Rectal smooth muscle tissue (tissue), 1 donor: Measurements from ENCODE around the gene PBX4.

Experiments
- H3K27ac ChIP-seq: one replicate; pipeline ENCODE4 v1.7.0; 2013; ENCODE audit warnings: low read depth, low read length, inconsistent platforms
- H3K27me3 ChIP-seq: one replicate; pipeline ENCODE4 v1.7.0; 2013; ENCODE audit warnings: low read length; ENCODE audit not compliant: control insufficient read depth, insufficient read depth
- H3K36me3 ChIP-seq: one replicate; pipeline ENCODE4 v1.7.0; 2013; ENCODE audit warnings: low read length; ENCODE audit not compliant: control insufficient read depth, insufficient read depth
- H3K4me1 ChIP-seq: one replicate; pipeline ENCODE4 v1.7.0; 2013; ENCODE audit warnings: low read length; ENCODE audit not compliant: control insufficient read depth, insufficient read depth
- H3K4me3 ChIP-seq: one replicate; pipeline ENCODE4 v1.7.0; 2013; ENCODE audit warnings: low read length
- H3K9ac ChIP-seq: one replicate; pipeline ENCODE4 v1.7.0; 2013; ENCODE audit warnings: low read length

Gene PBX4

DNA sequence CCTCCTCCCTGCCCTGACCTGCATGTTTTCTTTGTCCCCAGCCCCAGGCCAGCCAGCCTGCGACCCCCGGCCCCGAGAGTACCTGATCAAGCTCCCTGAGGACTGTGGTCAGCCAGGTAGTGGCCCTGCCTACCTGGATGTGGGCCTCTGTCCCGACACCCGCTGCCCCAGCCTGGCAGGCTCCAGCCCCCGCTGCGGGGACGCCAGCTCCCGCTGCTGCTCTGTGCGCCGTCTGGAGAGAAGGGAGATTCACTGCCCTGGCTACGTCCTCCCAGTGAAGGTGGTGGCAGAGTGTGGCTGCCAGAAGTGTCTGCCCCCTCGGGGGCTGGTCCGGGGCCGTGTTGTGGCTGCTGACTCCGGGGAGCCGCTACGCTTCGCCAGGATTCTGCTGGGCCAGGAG, 74.8 kb downstream of the PBX4 start:
- Histone ChIP-seq H3K36me3 (no peaks in the 10 kb centered on the region), H3K9ac (no peak overlapping the region), H3K4me3 (no peak overlapping the region), H3K27ac (no peak overlapping the region), H3K4me1 (peaks cover 2% of the 10 kb centered on the region), H3K27me3 (peaks cover 23% of the 10 kb centered on the region)

DNA sequence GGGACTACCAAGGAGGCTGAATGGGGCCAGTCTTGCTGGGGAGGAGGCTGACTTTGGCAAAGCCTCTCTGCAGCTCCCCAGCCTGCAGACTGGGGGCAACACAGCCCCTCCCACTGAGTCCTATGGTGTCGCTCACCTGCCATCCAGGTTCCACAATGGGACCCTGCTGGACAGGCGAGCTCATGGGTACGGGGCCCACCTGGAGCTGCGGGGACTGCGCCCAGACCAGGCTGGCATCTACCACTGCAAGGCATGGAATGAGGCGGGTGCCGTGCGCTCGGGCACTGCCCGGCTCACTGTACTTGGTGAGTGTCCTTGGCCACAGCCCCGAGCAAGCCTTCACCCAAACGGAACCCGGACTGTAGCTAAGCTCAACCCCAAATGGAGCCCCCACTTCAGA, 75.4 kb downstream of the PBX4 start:
- Histone ChIP-seq H3K36me3 (no peaks in the 10 kb centered on the region), H3K9ac (no peak overlapping the region), H3K4me1 (peaks cover 2% of the 10 kb centered on the region), H3K27me3 (peaks cover 27% of the 10 kb centered on the region), H3K27ac (no peak overlapping the region), H3K4me3 (no peak overlapping the region)

DNA sequence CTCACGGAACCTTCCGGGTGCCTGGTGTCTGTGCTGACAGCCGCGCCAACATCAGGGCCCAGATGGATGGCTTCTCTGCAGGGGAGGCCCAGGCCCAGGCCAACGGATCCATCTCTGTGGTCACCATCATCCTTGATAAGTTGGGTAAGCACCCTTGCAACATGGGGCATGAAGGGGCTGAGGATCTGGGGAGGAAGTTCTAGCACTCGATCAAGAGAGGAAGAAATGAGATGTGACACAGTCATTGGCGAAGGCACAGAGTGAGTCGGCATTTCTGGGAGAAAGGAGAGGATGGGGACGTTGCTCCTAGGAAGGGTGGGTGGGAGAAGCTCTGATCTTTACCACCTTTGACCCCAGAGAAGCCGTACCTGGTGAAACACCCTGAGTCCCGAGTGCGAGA, 76.0 kb downstream of the PBX4 start:
- peaks cover 33% of the 10 kb centered on the region for H3K27me3 ChIP-seq
- H3K4me1 ChIP-seq = peaks cover 2% of the 10 kb centered on the region
- no peak overlapping the region for H3K27ac ChIP-seq
- no peak overlapping the region for H3K4me3 ChIP-seq
- no peaks in the 10 kb centered on the region for H3K36me3 ChIP-seq
- H3K9ac ChIP-seq = no peak overlapping the region

DNA sequence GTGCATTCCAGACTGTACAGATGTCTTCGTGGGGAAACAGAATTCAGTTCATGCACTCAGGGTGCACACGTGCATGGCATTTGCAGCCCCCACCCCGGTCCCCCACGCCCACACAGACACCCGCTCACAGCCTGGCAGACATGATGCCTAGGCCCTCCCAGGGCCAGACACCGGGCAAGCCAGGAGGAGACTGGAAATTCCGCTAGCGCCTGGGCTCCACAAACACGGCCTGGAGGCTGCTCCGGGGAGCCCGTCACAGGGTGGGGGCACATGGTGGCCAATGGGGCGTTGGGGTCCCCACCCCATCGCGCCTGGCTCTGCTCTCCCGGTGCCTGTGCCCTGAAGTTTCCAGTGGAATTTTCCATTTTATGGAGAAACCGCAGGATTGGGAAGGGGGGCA, 76.9 kb downstream of the PBX4 start:
- Histone ChIP-seq H3K4me3 (peak overlapping the region; percentile 36), H3K27me3 (peaks cover 34% of the 10 kb centered on the region), H3K9ac (no peak overlapping the region), H3K36me3 (no peaks in the 10 kb centered on the region), H3K4me1 (peaks cover 2% of the 10 kb centered on the region), H3K27ac (no peak overlapping the region)

DNA sequence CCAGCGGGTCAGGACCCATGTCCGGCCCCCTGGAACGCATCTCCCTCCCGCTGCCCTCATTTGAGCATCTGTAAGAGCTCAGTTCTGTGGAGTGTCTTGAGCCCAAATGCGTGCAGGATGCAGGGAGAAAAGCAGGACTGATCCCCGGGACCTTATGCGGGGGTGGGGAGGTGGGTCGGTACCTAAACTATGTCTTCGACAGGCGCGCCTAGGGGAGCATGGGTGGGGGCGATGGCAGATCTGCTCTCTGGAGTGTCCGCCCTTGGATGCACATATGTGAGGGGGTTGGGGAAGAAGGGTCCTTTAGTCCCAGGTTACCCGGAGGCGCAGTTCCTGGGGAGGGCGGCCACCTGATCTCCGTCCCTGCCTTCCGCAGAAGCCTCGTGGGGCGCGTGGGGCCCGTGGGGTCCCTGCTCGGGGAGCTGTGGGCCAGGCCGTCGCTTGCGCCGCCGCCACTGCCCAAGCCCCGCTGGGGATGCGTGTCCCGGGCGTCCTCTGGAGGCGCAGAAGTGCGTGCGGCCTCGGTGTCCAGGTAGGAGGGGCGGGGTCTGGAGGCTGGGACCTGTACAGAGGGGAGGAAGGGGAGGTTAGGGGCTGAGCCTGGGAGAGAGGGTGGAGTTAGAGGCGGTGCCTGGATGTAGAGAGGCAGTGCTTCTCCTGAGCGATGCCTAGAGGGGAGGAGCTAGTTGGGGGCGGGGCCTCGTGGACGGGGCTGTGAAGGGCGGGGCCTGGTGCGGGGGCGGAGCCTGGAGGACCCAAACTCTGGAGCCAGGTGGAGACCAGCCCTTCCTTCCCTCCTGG, 77.6 kb downstream of the PBX4 start:
- Histone ChIP-seq H3K4me1 (peaks cover 2% of the 10 kb centered on the region), H3K9ac (no peak overlapping the region), H3K4me3 (peak overlapping the region; percentile 36), H3K27ac (no peak overlapping the region), H3K36me3 (no peaks in the 10 kb centered on the region), H3K27me3 (peaks cover 34% of the 10 kb centered on the region)

DNA sequence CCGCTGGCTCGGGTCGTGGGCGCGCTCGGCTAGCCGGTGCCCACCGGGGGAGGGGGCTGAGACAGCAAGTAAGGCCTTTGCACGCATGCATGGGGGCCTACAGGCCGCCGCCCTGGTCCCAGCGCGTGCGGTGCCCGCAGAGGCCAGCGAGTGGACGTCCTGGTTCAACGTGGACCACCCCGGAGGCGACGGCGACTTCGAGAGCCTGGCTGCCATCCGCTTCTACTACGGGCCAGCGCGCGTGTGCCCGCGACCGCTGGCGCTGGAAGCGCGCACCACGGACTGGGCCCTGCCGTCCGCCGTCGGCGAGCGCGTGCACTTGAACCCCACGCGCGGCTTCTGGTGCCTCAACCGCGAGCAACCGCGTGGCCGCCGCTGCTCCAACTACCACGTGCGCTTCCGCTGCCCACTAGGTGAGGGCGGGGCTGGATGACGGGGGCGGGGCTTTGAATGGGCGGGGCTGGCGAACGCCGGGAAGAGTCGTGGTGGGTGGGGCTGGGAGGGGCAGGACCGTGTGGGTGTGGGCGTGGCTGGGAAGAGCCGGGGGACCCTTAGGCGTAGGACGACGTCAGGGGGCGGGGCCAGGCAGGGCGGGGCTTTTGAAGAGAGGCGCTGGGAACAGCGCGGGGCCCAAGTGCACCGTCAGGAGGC, 78.3 kb downstream of the PBX4 start:
- Histone ChIP-seq H3K27me3 (peaks cover 34% of the 10 kb centered on the region), H3K27ac (no peak overlapping the region), H3K9ac (no peak overlapping the region), H3K4me1 (peaks cover 2% of the 10 kb centered on the region), H3K36me3 (no peaks in the 10 kb centered on the region), H3K4me3 (no peak overlapping the region)

DNA sequence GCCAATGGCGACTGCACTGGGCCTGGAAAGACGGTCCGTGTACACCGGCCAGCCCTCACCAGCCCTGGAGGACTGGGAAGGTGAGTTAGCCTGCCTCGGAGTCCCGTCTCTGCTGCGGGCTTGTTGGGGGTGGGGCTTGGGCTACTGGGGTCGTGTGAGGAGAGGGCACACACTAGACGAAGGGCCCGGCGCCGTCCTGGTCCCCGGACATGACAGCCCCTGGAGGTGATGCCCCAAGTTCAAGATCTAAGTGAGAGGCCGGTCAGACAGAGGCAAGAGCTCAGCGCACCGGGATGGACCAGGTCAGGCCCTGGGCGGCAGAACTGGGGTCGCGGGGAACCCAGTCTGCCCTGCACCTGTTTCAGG, 78.8 kb downstream of the PBX4 start:
- H3K36me3 ChIP-seq = no peaks in the 10 kb centered on the region
- H3K9ac ChIP-seq = no peak overlapping the region
- peaks cover 34% of the 10 kb centered on the region for H3K27me3 ChIP-seq

DNA sequence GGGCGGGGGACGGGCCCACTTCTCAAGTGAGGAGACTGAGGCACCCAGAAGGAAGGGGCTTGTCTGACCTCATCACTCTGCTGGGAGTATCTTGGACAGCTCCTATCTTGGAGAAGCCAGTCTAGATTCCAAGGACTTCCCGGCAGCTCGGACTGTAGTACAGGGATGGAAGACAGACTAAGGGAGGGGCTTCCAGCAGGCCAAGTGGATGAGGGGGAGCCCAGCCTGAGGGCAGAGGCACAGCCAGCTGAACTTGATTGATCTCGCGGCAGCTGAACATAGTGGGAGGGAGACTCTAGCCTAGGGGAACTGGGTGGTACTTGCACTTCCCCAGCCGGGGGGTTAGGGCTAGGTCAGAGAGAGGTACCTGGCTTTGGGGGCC, 79.7 kb downstream of the PBX4 start:
- H3K36me3 ChIP-seq = no peaks in the 10 kb centered on the region
- peaks cover 34% of the 10 kb centered on the region for H3K27me3 ChIP-seq
- H3K27ac ChIP-seq = no peak overlapping the region
- peak overlapping the region; percentile 43 for H3K4me3 ChIP-seq
- no peak overlapping the region for H3K9ac ChIP-seq
- H3K4me1 ChIP-seq = peaks cover 2% of the 10 kb centered on the region

More for the DNA sequence above, 78.8 kb downstream of the PBX4 start:
- Histone ChIP-seq H3K4me3 (no peak overlapping the region), H3K27ac (no peak overlapping the region), H3K4me1 (peaks cover 2% of the 10 kb centered on the region)

DNA sequence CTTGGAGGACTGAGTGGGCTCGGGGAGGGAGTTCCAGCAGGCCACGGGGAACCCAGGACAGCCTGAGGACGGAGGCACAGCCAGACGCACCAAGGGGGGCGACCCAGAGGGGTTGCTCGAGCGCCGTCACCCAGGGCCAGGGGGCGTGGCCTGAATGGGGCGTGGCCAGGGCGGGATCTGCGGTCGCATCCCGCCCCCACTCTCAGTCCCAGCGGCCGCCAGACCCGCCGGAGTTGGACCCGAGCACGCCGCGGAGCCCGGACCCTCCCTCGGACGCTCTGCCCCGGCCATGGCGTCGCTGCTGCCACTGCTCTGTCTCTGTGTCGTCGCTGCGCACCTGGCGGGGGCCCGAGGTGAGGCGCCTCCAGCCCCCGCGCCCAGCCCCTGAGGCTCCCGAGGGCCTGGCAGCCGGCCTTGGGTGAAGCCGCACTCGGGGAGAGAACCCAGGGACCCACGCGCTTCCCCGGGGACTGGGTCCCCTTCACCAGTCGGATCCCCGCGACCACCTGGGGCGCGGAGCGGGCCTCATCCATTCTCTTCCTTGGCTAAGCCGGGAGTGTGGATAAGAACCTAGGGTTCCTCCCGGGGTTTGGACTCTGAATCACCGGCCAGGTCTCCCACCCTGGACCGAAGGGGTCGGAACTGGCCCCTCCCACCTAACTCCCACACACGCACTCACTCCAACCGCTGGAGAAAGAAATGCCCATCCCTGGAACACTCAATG, 80.3 kb downstream of the PBX4 start, which contains the start of gene CILP2:
Gene CILP2, plus strand, starts transcription at position 205 of the 724 bp plus-strand sequence. Its CDS starts 85 bp downstream, at position 290.
- Histone ChIP-seq H3K27ac (no peak within 1 kb of the TSS), H3K9ac (no peak within 1 kb of the TSS), H3K27me3 (peaks cover 28% of the 10 kb centered on the region), H3K36me3 (no peaks in the 10 kb centered on the region), H3K4me1 (peaks cover 2% of the 10 kb centered on the region), H3K4me3 (peak within 1 kb of the TSS; percentile 43)

DNA sequence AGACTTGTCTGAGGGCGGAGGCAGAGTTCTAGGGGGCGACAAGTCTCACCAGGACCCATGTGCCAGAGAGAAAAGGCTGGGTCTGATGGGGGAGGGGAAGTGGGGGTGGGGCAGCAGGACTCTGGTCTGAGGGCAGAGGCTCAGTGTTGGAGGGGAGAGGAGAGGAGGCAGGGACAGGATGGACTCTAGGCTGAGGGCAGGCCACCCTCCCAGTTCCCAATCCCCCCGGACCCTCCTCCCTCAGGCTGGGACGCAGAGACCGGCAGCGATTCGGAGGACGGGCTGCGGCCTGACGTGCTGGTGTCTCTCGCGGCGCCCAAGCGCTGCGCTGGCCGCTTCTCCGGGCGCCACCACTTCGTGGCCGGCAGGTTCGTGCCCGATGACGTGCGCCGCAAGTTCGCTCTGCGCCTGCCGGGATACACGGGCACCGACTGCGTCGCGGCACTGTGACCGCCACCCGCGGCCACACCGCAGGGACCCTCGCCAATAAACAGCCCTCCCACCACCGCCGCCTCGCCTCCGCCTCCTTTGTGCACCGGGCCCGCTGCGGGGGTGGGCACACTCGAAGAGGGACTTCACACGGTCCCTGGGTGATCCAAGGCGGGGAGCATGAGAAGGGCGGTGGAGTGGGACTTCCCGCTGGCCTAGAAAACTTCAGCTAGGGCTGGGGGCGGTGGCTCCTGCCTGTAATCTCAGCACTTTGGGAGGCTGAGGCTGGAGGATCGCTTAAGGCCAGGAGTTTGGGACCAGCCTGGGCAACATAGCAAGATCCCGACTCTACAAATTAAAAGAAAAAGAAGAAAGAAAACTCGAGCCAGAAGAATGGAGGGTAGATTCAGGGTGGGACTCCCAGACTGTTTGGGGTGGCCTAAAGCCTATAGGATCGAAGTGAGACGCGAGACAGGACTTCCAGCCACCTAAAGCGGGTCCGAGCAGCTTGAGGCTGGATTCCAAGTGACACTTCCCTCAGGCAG, 81.1 kb downstream of the PBX4 start:
- H3K4me3 ChIP-seq = no peak overlapping the region
- H3K9ac ChIP-seq = no peak overlapping the region
- H3K36me3 ChIP-seq = no peaks in the 10 kb centered on the region
- H3K27me3 ChIP-seq = peaks cover 28% of the 10 kb centered on the region
- H3K27ac ChIP-seq = no peak overlapping the region
- peaks cover 4% of the 10 kb centered on the region for H3K4me1 ChIP-seq

DNA sequence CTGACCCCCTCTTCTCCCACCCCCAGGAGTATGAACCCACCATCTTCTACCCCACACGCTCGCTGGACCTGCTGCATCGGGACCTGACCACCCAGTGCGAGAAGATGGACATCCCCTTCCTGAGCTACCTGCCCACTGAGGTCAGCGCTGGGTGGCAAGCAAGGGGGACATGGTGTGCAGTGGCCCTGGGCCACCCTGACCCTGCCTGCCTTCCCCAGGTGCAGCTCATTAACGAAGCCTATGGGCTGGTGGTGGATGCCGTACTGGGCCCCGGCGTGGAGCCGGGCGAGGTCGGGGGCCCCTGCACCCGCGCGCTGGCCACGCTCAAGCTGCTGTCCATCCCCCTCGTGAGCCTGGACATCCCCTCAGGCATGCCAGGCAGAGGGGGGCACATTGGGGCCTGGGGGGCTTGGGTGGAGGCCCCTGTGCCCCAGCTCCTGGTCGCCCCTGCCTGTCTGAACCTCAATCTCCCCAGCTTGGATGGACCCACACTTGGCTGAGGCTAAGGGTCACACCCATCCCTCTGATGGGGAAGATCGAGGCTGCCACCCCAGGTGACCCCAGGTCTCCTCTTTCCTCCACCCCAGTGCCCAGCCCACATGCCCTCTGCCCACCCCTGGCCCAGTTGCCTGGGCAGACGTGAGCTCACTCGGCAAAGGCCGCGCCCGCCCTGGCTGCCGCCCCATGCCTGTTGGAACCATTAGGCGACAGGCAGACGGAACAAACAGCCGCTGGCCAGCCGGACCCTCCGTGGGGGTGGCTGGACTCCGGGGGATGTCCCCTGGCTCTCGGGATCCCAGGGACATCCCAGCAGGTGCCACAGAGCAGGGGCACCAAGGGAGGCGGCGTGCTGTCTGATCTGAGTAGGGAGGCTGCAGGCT, 82.9 kb downstream of the PBX4 start:
- Histone ChIP-seq H3K36me3 (no peaks in the 10 kb centered on the region), H3K4me3 (no peak overlapping the region), H3K9ac (no peak overlapping the region), H3K27me3 (peaks cover 18% of the 10 kb centered on the region), H3K27ac (no peak overlapping the region), H3K4me1 (peaks cover 4% of the 10 kb centered on the region)
